Endothelial cell (in vitro differentiated cells): Measurements from ENCODE around the gene PPP4R2. TPM values are rescaled to one million over a fixed set of nuclear protein-coding genes. Genes with fewer than 3 reads are reported as not detected.

Source experiments
- DNase-seq: peaks from one replicate; pipeline ENCODE4 v3.0.0; 2021; ENCODE audit warnings: low spot score
- H3K27ac Mint-ChIP-seq: one replicate; pipeline ENCODE4 v1.8.0; 2021; ENCODE audit warnings: mixed read lengths, inconsistent platforms; ENCODE audit not compliant: unreplicated experiment
- H3K27me3 Mint-ChIP-seq: one replicate; pipeline ENCODE4 v1.8.0; 2021; ENCODE audit warnings: mild to moderate bottlenecking, moderate library complexity, mixed read lengths, inconsistent platforms; ENCODE audit not compliant: unreplicated experiment
- H3K36me3 Mint-ChIP-seq: one replicate; pipeline ENCODE4 v1.8.0; 2021; ENCODE audit warnings: mild to moderate bottlenecking, low read depth, mixed read lengths, inconsistent platforms; ENCODE audit not compliant: unreplicated experiment
- H3K4me1 Mint-ChIP-seq: one replicate; pipeline ENCODE4 v1.8.0; 2021; ENCODE audit warnings: mild to moderate bottlenecking, mixed read lengths, inconsistent platforms; ENCODE audit not compliant: unreplicated experiment
- H3K4me3 Mint-ChIP-seq: one replicate; pipeline ENCODE4 v1.8.0; 2021; ENCODE audit warnings: mild to moderate bottlenecking, mixed read lengths, inconsistent platforms; ENCODE audit not compliant: unreplicated experiment
- H3K9me3 Mint-ChIP-seq: one replicate; pipeline ENCODE4 v1.8.0; 2021; ENCODE audit warnings: mixed read lengths, inconsistent platforms; ENCODE audit not compliant: unreplicated experiment
- CTCF ChIP-seq: fragments of 200-600 bp; sonication (generic); IDR thresholded peaks from one replicate; pipeline ENCODE4 v1.5.0; 2021; ENCODE audit warnings: antibody characterized with exemption; ENCODE audit not compliant: unreplicated experiment
- total RNA-seq: library from RNA; stranded (reverse); fragmentation: NEBNext Ultra II Directional; extraction: Animal tissue kit (Norgen Biotek cat#: 25700); gene quantifications from one replicate; pipeline ENCODE4 v1.2.1, GENCODE V29; 2021; ENCODE audit not compliant: unreplicated experiment

The PPP4R2 gene
- total RNA-seq, 1 donor from 2014 or later, result 100.0 TPM

DNA sequence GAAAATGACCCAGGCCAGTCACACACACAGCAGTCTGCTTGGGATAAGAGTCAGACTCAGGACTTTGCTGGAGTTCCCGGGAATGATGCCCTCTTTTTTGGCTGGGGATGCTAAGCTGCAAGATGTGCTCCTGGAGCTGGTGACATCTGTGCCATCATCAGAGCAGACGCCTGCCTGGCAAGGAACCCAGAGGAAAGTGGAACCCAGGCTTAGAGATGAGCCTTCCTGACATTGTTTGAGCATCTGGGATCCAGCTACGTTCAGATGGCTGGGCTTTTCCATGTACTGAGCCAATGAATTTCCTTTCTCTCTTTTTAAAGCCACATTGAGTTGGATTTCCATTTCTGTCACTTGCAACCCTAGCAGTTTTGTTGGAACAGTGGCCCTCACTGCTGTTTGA lies 118.1 kb downstream of the PPP4R2 start:
- H3K4me1 Mint-ChIP-seq, result no peaks in the 10 kb centered on the region
- no peak for TF ChIP-seq CTCF
- H3K9me3 Mint-ChIP-seq, result no peaks in the 10 kb centered on the region
- H3K4me3 Mint-ChIP-seq, result no peak overlapping the region
- H3K27ac Mint-ChIP-seq, result no peak overlapping the region
- peaks cover 1% of the 10 kb centered on the region for H3K27me3 Mint-ChIP-seq
- no peak for DNase-seq
- H3K36me3 Mint-ChIP-seq, result no peaks in the 10 kb centered on the region

DNA sequence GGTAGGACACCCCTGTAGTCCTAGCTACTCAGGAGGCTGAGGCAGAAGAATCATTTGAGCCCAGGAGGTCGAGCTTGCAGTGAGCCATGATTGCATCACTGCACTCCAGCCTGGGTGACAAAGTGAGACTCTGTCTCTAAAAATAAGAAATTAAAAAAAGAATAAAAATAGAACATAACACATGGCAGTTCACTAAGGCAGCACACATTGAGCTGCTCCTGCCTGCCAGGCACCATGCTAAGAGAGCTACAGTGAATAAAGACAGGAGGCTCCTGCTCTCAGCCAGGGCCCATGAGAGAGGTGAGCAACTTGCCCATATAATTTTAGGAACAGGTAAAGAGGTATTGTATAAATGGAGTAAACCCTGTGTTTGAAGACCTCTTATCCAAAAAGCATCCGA lies 119.2 kb downstream of the PPP4R2 start:
- no peak for TF ChIP-seq CTCF
- H3K9me3 Mint-ChIP-seq, result no peaks in the 10 kb centered on the region
- H3K4me1 Mint-ChIP-seq, result no peaks in the 10 kb centered on the region

More for the DNA sequence above, 119.2 kb downstream of the PPP4R2 start:
- no peak overlapping the region for H3K27ac Mint-ChIP-seq
- H3K36me3 Mint-ChIP-seq, result no peaks in the 10 kb centered on the region
- no peak overlapping the region for H3K4me3 Mint-ChIP-seq
- no peaks in the 10 kb centered on the region for H3K27me3 Mint-ChIP-seq
- DNase-seq, result no peak

Other genes with a start within 250 kb of the PPP4R2 start
- 26.9 TPM for gene SHQ1, start 148.4 kb upstream of the PPP4R2 start, total RNA-seq
- 1.8 TPM for gene GXYLT2, start 108.8 kb upstream of the PPP4R2 start, total RNA-seq
- 9.4 TPM for gene EBLN2, start 64.8 kb downstream of the PPP4R2 start, total RNA-seq